Measurements from ENCODE around the gene METAP1D. TPM values are rescaled to one million over a fixed set of nuclear protein-coding genes. Genes with fewer than 3 reads are reported as not detected.
A peak's percentile ranks its signal among the peaks of the same experiment; 100 is the strongest.

METAP1D gene
- total and polyA plus RNA-seq, 4 donors = 2.5 to 17.8 (median 3.0) TPM

DNA sequence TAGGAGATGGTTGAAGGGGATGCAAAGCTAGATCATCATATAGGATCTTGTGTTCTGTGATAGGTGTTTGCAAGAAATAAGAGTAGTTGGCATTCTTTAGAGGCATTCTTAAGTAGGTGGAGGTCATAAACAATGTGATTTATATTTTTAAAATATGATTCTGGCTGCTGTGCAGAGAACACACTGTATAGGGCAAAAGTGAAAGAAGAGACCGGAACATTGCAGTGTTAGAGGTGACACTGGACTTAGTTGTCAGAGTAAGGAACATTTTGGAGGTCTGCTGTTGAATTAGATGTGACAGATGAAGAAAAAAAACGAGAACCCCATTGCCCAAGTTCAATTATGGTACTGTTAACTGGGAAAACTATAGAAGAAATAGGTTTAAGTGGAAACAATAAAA, 39.8 kb upstream of the METAP1D start:
- no peak for ATAC-seq (ENCODE audit: insufficient read depth, low FRiP score)
- WGBS, 2 donors = 82 to 96% methylated on average over 2 of the region's 2 CpGs
- no peak for DNase-seq
- H3K27ac ChIP-seq (ENCODE audit: low read depth in 1 of 2, low read length in 1 of 2) = no peak overlapping the region
- no peak overlapping the region for H3K4me3 ChIP-seq
- no peak overlapping the region for H3K9ac ChIP-seq (ENCODE audit: insufficient read depth in 1 of 2, low read length in 2 of 2)
- H3K4me1 ChIP-seq (ENCODE audit: control insufficient read depth in 5 of 5, insufficient read depth in 5 of 5, low read length in 5 of 5) = peaks cover 0 to 12% (median 0%) of the 10 kb centered on the region in 5 donors
- no peaks in the 10 kb centered on the region for H3K9me3 ChIP-seq (ENCODE audit: control insufficient read depth in 4 of 4, insufficient read depth in 3 of 4, low read length in 3 of 4)
- H3K36me3 ChIP-seq (ENCODE audit: control insufficient read depth in 4 of 4, insufficient read depth in 4 of 4, low read length in 4 of 4) = peaks cover 0 to 15% (median 4%) of the 10 kb centered on the region in 4 donors
- no peaks in the 10 kb centered on the region for H3K27me3 ChIP-seq (ENCODE audit: control insufficient read depth in 3 of 3, insufficient read depth in 3 of 3, low read length in 2 of 3)
- TF ChIP-seq, protein P1, sequence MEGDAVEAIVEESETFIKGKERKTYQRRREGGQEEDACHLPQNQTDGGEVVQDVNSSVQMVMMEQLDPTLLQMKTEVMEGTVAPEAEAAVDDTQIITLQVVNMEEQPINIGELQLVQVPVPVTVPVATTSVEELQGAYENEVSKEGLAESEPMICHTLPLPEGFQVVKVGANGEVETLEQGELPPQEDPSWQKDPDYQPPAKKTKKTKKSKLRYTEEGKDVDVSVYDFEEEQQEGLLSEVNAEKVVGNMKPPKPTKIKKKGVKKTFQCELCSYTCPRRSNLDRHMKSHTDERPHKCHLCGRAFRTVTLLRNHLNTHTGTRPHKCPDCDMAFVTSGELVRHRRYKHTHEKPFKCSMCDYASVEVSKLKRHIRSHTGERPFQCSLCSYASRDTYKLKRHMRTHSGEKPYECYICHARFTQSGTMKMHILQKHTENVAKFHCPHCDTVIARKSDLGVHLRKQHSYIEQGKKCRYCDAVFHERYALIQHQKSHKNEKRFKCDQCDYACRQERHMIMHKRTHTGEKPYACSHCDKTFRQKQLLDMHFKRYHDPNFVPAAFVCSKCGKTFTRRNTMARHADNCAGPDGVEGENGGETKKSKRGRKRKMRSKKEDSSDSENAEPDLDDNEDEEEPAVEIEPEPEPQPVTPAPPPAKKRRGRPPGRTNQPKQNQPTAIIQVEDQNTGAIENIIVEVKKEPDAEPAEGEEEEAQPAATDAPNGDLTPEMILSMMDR (IDR thresholded peaks at IDR 0.05; ENCODE audit: control extremely low read depth, extremely low read depth) = no peak

DNA sequence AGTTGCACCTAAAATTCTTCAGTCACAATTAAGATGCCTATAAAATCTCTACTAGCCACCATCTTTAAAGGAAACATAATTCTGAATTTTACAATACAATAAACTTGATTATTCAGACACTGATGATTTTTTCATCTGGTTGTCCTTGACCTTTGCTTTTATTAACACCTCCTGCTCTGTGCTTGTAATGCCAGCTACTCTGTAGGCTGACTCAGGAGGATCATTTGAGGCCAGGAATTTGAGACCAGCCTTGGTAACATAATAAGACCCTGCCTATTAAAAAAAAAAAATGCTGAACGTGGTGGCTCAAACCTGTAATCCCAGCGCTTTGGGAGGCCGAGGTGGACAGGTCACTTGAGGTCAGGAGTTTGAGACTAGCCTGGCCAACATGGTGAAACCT, 39.2 kb upstream of the METAP1D start:
- ATAC-seq (ENCODE audit: insufficient read depth, low FRiP score) = no peak
- 96 to 97% methylated on average over 3 of the region's 3 CpGs for WGBS, 2 donors
- H3K9ac ChIP-seq (ENCODE audit: insufficient read depth in 1 of 2, low read length in 2 of 2) = no peak overlapping the region

DNA sequence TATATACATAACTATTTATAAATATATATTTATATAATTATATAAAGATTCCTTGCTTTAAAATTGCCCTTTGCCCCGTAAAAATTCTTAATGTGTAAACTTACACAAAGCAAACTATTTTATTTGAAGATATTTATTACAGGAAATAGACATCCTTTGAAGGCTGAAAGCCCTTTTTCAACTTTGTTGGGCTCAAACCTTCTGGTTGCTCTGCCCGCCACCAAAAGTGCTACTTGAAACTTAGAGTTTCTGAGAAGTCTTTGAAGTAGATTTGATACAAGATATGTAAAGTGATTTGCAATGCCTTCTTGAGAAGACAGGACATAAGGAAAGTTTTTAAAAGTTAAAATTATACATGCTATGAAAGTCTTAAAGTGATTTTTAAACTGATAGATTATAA, 36.6 kb upstream of the METAP1D start:
- Histone ChIP-seq H3K27ac (ENCODE audit: low read depth in 1 of 2, low read length in 1 of 2) (no peak overlapping the region), H3K4me3 (no peak overlapping the region), H3K36me3 (ENCODE audit: control insufficient read depth in 4 of 4, insufficient read depth in 4 of 4, low read length in 4 of 4) (peaks cover 0 to 24% (median 16%) of the 10 kb centered on the region in 4 donors), H3K4me1 (ENCODE audit: control insufficient read depth in 5 of 5, insufficient read depth in 5 of 5, low read length in 5 of 5) (peaks cover 0 to 11% (median 0%) of the 10 kb centered on the region in 5 donors), H3K9me3 (ENCODE audit: control insufficient read depth in 4 of 4, insufficient read depth in 3 of 4, low read length in 3 of 4) (no peaks in the 10 kb centered on the region), H3K27me3 (ENCODE audit: control insufficient read depth in 3 of 3, insufficient read depth in 3 of 3, low read length in 2 of 3) (no peaks in the 10 kb centered on the region), H3K9ac (ENCODE audit: insufficient read depth in 1 of 2, low read length in 2 of 2) (no peak overlapping the region)
- DNase-seq (peak in 1 of 3 donors; percentile 41), ATAC-seq (ENCODE audit: insufficient read depth, low FRiP score) (no peak)
- TF ChIP-seq, protein P1 (IDR thresholded peaks at IDR 0.05; ENCODE audit: control extremely low read depth, extremely low read depth) = no peak
- WGBS, 2 donors = 80 to 87% methylated on average over 2 of the region's 2 CpGs

More for the DNA sequence above, 39.2 kb upstream of the METAP1D start:
- H3K27me3 ChIP-seq (ENCODE audit: control insufficient read depth in 3 of 3, insufficient read depth in 3 of 3, low read length in 2 of 3) = no peaks in the 10 kb centered on the region
- no peak for DNase-seq
- H3K27ac ChIP-seq (ENCODE audit: low read depth in 1 of 2, low read length in 1 of 2) = no peak overlapping the region
- peaks cover 0 to 16% (median 5%) of the 10 kb centered on the region in 4 donors for H3K36me3 ChIP-seq (ENCODE audit: control insufficient read depth in 4 of 4, insufficient read depth in 4 of 4, low read length in 4 of 4)
- H3K4me3 ChIP-seq = no peak overlapping the region
- no peaks in the 10 kb centered on the region for H3K9me3 ChIP-seq (ENCODE audit: control insufficient read depth in 4 of 4, insufficient read depth in 3 of 4, low read length in 3 of 4)
- peaks cover 0 to 11% (median 0%) of the 10 kb centered on the region in 5 donors for H3K4me1 ChIP-seq (ENCODE audit: control insufficient read depth in 5 of 5, insufficient read depth in 5 of 5, low read length in 5 of 5)
- TF ChIP-seq, protein P1 (IDR thresholded peaks at IDR 0.05; ENCODE audit: control extremely low read depth, extremely low read depth) = no peak

DNA sequence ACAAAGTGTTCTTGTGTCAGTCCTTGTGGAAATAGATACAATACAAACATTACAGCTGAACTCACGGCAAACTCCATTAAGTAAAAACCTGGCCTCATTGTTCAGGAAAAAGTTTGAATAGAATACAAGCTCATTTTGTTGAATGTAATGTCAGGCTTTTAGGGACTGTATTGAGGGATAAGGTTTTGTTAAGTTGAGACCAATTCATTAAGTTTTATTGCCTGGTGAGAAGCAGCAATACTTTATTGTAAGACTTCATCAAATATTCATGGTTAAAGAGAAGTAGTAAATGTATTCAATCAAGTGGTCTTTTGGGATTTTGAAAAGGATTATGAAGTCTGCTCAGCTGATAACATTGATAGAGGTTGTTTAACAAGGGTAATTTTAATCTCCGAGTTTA, 35.4 kb upstream of the METAP1D start:
- Histone ChIP-seq H3K4me1 (ENCODE audit: control insufficient read depth in 5 of 5, insufficient read depth in 5 of 5, low read length in 5 of 5) (peaks cover 0 to 11% (median 0%) of the 10 kb centered on the region in 5 donors), H3K9ac (ENCODE audit: insufficient read depth in 1 of 2, low read length in 2 of 2) (no peak overlapping the region), H3K4me3 (no peak overlapping the region), H3K27me3 (ENCODE audit: control insufficient read depth in 3 of 3, insufficient read depth in 3 of 3, low read length in 2 of 3) (no peaks in the 10 kb centered on the region), H3K36me3 (ENCODE audit: control insufficient read depth in 4 of 4, insufficient read depth in 4 of 4, low read length in 4 of 4) (peaks cover 0 to 25% (median 16%) of the 10 kb centered on the region in 4 donors), H3K27ac (ENCODE audit: low read depth in 1 of 2, low read length in 1 of 2) (no peak overlapping the region), H3K9me3 (ENCODE audit: control insufficient read depth in 4 of 4, insufficient read depth in 3 of 4, low read length in 3 of 4) (no peaks in the 10 kb centered on the region)
- TF ChIP-seq, protein P1 (IDR thresholded peaks at IDR 0.05; ENCODE audit: control extremely low read depth, extremely low read depth) = no peak
- 66 to 95% methylated on average over 2 of the region's 2 CpGs for WGBS, 2 donors
- ATAC-seq (ENCODE audit: insufficient read depth, low FRiP score) (no peak), DNase-seq (no peak)

All from lung (tissue), 12 donors.